ENCODE measurements around the gene LEKR1.

LEKR1 gene

DNA sequence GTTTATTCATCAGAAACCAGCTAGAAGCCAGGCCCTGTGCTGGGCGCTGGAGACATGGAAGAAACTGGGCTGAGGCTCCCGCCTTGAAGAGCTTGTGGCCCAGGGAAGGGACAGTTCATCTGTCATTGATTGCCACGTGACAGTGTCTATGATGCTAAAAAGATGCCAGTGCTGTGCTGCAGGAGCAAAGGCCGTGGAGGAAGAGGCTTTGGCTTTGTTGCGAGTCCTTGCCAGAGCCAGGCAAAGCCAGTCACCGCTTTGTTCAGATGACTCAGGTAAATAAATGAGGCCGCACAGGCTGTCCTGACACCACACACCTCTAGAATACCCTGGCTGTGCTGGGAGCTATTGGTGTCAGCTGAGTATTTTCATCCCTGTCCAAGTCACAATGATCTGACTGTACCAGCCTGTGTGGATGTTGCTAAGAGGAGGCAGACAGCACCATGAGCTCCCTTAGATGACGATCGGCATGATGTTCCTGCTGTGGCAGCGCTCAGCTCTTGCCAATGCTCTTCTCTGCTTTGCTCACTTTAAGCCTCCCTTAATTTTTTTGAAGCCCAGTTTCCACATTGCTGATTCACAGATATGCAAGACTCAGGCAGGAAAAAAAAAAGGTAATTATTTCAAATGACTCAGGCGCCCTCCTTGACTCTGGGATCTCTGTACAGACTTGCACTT, 256.3 kb downstream of the LEKR1 start:
- DNase-seq (ENCODE audit: low read depth) = no peak

DNA sequence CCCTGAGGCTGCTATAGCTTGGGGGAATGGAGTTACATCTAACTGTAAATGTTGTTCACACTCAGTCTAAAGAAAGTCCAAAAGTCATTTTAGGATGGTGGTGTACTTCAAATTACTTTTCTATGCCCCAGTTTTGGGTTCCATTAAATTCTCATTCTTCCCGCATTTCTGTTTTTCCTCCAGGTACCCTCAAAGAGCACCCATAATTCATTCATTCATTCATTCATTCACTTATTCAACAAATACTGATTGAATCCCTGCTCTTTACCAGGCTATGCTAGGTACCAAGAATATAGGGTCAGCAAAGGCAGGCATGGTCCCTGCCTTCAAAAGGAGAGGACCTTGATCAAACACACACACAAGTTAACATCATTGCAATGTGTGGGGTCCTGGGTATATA, 257.7 kb downstream of the LEKR1 start:
- DNase-seq (ENCODE audit: low read depth) = no peak

DNA sequence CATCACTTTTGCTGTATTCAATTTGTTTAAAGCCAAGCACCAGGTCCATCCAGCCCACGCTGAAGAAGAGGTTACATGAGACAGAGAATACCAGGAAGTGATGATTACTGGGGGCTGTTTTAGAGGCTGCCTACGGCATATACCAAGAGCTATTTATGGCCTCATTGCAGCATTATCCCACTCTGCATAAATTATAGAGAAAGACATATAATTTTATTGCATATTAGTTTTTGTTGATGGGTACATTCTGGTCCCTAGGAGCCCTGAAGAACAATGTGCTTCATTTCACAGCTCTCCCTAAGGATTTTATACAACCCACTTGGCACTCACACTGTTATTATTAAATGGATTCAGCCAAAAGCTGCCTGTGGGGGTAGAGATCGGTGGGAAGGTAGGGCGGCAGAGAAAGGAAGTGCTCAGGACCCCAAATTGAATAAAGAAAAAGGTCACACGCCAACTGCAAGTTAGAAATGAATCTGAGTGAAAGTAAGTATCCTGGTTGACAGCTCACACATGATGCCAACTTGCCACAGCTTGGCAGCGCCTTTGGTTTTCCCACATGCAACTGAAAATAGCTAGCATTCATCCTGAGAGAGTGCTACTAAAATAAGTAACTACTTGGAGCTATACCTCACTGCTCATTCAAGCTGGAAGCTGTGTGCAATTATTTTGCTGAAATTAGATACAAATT, 260.1 kb downstream of the LEKR1 start:
- DNase-seq (ENCODE audit: low read depth) = no peak

DNA sequence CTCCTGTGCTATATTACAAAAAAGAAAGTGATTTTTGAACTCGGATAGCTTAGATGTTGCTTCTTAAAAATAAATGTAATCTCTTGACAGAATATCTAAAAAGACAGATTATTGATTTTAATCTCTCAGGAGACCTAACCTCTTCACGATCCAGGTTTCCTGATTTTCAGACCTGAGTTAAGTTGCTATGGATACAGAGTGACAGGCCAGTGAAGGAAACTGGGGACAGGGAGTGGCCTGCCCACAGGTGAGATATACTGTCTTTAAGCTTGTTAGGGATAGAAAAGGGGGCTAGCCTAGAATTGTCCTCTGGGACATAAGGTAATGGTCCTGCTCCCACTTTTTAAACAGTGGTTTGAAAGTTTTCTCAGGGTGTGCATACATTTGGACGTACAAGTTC, 260.6 kb downstream of the LEKR1 start:
- no peak for DNase-seq (ENCODE audit: low read depth)

DNA sequence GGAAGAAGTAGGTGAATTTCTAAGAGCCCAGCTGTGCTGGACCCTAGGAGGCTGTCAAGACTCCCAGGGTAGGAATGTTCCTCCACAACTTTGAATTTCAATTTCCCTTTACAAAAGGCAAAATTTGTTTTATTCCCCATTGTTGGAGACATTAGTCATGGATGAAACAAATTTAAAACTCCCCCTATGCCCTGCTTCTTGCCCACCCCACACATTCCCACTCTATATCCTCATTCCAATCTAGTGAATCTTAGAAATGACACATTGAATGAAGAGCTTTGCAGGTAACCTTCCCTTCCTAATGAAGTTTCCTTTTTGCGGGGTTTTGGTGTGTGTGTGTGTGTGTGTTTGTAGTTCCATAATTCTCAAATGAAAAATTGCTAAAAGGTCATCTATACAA, 261.2 kb downstream of the LEKR1 start:
- no peak for DNase-seq (ENCODE audit: low read depth)

DNA sequence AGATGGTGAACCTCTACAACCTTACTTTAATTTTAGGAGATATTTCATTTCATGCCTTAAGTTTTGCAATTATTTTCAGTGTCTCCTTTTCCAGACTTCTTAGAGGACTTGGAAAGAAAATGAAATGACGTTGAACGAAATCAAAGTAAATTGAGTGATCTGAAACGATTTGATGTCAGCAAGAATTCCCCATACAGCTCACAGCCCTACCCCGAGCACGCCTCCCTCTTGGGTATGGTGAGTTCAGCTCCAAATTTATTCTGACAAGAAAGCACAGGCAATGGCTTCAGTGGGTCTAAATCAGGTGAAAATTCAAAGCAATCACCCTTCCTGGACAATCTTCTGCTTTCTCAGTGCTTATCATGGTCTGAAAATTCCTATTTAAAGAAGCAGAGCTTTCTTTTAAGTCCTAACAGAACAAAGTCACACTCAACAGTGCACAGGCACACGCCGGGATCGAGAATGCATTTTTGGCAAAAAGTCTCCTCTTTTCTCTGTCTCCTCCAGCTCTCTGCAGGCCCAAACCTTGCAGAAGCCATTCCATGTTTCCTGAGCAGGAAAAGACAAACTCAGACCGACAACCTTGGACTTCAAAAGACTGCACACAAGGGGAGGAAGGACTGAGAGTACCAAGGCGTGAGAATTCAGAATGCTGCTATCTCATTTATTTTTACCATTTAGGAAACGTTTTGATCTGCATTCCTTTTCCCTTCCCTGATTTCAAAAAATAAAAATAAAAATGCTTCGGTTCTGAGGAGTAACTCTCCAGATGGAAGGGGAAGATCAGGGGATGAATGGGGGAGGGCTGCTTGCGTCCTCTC, 261.8 kb downstream of the LEKR1 start:
- DNase-seq (ENCODE audit: low read depth) = no peak

DNA sequence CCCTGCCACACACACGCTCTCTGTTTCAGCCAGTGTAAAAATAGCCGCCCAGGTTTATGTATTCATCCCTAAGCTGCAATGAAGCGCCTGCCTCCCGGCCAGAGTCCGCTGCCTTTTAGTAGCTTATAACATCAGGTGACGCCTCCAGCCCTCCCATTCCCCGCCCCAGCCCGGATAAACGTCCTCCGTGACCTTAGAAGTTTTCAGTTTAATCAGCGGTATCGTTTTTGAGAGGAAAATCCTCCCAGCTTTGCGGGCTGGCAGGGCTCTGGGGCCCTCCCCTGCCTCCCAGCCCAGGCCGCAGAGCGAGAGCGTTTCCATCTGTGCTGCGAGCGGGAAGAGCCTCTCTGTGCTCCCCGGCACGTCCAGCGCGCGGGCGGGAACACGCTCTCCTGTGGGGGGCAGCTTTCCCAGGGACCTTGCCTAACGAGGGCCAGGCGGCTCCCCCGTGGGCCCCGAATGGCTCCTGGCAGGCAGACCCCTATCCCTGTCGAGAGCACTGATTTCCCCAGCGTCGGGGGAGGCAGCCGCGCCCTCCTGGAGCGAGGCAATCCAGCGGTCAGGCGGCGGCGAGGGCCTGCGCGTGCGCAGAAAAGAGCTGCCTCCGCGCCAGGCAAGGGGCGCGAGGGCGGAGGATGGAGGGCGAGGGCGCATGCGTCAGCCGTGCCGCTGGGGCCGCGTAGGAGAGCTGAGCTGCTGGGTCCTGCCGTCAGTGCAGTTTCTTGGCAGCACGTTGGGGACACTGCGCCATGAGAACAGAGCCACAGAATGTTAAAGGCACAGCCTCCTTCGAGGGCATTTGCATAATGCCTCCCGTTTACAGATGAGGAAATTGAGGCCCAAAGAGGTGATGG, 262.7 kb downstream of the LEKR1 start:
- DNase-seq (ENCODE audit: low read depth) = peak; percentile 92

DNA sequence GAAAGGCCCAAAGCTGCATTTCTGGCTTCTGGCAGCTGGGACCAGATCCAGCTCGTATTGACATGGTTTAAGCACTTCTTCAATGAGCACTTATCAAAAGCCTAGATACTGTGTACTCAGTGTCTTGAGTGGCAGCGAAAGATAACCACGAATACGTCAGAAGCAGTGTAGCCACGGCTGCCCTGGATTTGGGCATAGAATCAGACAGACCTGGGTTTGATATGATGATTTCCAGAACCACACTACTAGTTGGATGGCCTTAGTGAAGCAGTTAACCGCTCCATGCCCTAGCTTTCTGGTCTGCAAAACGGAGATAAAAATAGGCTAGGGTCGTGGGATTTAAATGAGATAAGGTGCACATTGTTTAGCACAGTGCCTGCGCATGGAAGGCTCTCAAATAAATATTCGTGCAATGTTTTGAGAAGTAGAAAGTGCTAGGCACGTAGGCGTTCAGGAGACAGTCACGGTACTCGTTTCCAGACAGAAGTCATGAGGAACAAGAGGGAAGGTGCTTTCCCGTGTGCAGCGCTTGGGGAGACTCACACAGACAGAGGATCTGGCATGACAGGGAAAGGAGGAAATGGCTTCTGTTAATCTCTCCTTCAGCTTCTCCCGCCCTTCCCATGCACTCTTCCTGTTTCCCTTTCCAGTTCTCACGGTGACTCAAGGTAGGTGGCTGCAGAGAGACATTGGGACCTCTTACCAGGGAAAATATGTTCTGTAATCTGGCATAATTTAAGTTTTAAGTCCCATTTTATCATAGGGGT, 263.5 kb downstream of the LEKR1 start:
- no peak for DNase-seq (ENCODE audit: low read depth)

DNA sequence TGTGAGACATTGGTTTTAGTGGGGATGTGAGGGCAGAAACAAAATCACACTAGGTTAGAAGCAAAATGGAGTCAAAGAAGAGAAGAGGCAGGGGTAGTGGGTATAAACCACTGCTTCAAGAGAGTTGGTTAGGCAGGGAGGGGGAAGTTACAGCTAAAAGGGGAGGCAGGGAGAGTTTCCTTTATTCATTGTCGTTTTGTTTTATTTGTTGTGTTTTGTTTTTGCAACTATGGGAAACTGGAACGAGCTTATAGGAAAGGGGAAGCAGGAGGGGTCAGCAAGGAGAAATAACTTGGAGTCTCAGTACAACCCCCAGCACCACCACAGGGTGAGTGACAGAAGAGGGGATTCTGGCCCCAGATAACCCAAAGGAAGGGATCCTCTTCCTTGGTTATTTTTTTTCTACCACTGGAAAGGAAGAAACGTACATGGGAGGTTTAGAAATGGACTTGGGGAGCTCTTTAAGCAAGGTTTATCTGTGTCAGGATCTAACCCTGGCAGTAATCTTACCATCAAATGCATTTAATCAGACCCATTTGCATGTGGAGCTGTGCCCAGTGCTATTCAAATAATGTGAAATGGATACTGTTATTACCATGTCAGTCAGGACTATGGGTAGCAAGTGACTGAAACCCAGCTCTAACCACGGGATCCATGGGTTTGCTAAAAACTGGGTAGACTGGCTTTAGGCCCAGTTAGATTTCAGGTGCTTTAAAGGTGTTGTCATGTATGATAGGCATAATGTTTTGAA, 265.1 kb downstream of the LEKR1 start:
- no peak for DNase-seq (ENCODE audit: low read depth)

DNA sequence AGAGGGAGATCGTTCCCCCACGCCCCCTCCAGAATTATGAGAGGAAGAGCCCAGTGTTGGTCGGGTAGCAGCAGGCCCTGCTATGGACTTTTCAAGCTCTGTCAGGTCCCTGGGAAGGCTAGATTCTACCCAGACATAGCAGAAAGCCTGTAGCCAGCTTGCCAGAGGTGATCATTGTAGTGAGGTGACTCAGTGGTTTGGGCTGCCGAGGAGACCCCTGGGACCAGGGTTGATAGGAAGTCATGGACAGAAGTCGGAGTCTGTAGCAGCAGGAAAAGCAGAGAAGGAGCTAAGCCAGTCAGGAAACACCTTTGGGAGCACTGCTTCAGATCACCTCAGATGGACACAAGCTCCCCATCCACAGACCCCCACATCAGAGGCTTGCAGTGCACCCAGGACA, 266.1 kb downstream of the LEKR1 start:
- DNase-seq (ENCODE audit: low read depth) = no peak

DNA sequence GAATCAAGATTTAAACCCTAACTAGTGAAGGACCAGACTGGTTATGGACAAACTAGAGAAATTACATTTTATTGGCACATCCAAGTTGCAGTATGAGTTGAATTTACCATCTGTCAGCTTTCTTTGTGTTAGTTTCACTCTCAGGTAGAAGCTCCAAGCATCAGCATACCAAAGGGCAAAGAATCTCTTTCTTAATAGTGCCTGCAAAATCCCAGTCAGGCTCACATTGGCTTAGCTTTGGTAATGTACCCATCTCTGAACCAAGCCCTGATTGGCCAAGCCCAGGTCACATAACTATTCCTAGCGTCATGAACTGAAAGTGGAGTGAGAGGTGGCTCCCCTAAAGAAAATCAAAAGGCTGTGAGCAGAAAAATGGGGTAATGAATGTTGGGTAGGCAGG, 266.9 kb downstream of the LEKR1 start:
- DNase-seq (ENCODE audit: low read depth) = no peak

DNA sequence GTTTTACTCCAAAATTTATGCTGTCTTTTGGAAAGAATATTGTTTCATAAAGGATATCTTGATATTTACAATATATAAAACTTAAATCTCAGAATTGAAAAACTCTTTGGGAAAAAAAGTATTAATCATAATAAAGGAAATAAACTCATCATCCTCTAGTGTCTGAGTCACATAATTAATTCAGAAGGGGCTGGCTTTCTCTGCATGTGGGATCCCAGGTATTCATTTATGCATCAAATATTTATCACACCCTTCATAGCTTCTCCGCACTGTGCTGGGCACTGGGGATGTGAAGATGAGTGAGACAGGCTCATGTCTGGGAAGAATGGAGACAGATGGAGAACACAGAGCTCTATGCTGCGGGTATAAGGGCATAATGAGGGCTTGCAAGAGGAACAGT, 268.1 kb downstream of the LEKR1 start:
- DNase-seq (ENCODE audit: low read depth) = no peak

DNA sequence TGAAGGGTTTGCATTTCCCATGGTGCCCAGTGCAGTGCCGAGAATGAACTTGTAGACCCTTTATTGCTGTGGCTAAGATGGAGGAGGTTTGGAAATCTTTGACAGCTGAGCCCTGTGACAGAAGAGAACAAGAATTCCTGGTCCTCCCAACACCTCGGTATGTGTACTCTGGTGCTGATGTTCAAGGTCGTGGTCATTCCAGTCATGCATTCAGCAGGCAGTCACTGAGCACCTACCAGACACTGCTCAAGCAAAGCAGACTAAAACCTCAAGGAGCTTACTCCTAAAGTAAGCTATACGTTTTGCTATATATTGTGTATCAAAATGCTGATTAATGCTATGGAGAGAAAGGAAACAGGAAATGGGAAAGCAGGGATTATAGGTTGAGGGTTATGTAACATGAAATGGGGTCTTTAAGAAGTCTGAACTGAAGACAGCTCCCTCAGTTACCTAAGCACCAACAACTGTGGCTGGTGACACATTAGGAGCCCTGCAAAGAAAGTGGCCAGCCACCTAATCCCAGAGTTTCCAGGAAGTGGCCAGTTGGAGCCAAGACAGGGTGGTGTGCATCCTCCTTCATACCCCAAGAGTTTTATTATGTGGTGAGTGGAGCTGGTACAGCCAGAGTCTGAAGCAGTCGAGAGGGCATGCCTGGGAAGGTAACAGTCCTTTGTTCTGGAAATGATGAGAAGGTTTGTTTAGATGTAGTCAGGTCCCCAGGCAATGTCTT, 268.8 kb downstream of the LEKR1 start:
- DNase-seq (ENCODE audit: low read depth) = no peak
